Stimulated activated CD4-positive, alpha-beta T cell treated with anti-CD3 and anti-CD28 coated beads, Interleukin-4, amount 100 ng/mL, for 48 hours (primary cell): ENCODE data around the gene CTNS.

ENCODE experiments used
- DNase-seq, 2 donors: peaks; one replicate each; pipeline ENCODE4 v3.0.0-alpha.2; 2020; ENCODE audit warnings: low read depth in 2 of 2

The CTNS gene

GRCh38 chr17:3658784-3659449 is 22.4 kb downstream of the CTNS start:
- DNase-seq: no peak

DNA sequence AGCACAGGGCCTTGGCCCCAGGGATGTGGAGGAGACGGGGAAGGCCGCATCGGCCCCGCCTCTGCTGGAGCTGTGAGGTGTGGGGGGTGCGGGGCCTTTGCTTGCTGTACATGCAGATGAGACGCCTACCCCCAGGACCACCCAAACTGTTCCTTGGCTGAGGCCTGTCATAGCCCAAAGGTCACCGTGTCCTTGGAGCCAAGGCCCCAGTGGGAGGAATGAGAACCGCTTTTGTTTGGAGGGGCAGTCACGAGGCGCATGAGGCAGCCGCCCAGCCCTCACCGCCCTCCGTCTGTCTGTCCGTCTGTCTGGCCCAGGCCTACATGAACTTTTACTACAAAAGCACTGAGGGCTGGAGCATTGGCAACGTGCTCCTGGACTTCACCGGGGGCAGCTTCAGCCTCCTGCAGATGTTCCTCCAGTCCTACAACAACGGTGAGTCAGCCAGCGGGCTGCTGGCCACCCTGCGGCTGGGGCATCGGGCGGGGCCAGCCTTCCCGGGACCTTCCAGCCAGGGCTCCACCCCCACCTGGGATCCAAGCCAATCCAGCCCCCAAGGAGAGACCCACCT is 23.1 kb downstream of the CTNS start:
- no peak for DNase-seq

DNA sequence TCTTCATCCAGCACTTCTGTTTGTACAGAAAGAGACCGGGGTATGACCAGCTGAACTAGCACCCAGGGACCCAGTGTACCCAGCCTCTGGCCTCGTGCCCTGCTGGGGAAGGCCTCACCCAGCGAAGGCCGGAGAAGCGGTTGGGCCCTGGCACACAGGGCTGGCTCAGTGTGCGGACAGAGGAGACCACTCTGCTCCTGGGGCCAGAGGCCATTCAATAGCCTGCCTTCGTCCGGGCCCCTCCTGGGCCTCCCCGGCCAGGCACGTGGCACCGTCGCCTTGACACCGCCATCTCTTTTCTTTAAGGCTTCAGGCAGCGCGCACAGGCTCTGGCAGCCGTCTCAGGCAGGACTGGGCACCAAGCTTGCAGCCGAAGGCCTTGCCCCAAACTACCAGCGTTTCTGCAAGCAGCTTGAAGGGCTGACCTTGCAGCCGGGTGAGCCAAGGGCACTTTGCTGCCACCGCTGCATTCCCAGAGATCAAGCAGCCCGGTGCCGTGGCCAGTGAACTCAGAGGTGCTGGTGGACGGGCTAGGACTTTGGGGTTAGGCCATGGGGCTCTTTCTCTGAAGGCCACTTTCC is 23.8 kb downstream of the CTNS start:
- no peak for DNase-seq

- DNase-seq: no peak
Measured at GRCh38 chr17:3663102-3664011, 26.8 kb downstream of the CTNS start.

GRCh38 chr17:3665834-3666233 is 29.3 kb downstream of the CTNS start:
- DNase-seq: no peak

GRCh38 chr17:3666516-3666915 is 30.0 kb downstream of the CTNS start:
- no peak for DNase-seq

DNA sequence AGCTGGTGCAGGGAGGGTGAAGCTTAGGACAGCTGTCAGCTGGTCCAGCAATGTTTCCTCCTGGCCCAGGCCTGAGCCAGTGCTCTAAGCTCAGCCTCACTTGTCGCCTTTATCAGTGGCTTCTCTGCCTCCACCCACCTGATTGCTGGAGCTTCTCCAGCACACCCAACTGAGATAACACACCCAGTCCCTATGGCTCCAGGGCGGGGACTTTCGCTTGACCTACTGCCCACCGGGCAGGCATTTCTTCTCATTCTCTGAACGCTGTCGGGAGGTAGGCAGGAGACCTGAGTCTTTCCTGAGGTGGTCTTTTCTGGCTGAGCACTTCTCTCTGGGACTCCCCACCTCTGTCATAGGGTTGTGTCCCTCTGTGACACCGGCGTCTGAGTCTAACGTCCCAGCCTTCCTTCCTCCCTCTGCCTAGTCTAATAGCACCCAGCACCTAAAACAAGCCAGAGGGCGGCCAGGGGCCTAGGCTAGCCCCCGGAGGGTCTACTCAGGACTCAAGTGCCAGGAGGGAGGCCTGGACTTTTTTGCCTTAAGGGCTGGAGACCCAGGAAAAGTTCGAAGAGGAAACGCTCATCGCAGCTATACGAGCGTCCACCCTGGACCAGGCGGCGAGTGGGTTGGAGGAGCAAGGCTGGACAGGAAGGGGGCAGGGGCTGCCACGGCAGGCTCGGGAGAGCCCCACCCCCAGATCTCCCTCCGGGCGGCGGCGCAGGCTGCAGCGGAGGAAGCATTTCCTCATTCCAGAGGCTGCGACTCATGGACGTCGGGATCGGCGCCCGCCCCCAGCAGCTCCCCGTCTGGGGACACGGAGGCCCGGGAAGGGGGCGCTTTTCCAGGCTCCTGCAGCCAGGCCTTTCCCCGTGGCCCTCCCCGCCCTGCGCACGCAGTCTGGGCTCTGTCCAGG is 31.1 kb downstream of the CTNS start:
- no peak for DNase-seq

DNA sequence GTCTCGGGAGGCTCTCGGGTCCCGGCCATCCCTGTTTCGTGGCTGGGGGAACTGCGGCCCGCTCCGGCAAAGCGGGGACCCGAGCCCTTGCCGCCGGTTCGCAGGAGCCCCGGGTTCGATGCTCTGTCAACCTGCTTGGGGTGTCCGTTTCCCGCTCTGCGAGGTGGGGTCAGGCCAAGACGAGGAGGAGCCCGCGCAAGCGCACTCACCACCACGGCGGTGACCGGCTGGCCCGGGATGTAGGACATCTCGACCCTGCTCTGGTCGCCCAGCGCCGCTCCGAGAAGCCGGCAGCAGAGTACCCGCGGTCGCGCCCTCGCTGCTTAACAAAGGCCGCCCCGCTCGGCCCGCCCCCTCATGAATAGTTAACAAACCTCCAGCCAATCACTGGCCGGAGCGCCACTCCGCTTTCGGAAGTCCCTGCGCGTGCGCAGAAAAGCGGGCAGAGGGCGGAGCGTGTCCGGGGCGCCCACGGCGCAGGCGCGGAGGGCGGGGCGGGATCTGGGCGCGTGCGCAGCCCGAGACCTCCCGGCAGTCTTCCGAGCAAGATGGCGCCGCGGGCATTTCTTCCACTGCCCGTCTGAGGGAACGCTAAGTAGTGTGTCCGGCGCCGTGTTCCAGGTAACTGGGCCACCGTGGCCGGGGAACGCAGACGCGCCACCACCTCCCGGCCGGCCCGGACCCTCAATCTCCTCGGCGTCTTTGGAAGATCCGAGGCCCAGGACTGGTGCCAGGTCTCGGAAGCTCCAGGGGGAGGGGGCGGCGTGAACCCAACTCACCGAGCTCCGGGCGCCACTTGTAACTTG is 31.9 kb downstream of the CTNS start, which contains the start of the genes EMC6 and TAX1BP3:
Gene EMC6 (plus strand): TSS at position 534 of the 806 bp plus-strand sequence. CDS start 335 bp downstream, outside the sequence.
Gene TAX1BP3 (minus strand): TSS at position 300 of the 806 bp plus-strand sequence. CDS start 52 bp downstream, at position 248.
- peak; percentile 98 for DNase-seq

GRCh38 chr17:3669085-3669347 is 32.5 kb downstream of the CTNS start:
- DNase-seq: no peak

DNA sequence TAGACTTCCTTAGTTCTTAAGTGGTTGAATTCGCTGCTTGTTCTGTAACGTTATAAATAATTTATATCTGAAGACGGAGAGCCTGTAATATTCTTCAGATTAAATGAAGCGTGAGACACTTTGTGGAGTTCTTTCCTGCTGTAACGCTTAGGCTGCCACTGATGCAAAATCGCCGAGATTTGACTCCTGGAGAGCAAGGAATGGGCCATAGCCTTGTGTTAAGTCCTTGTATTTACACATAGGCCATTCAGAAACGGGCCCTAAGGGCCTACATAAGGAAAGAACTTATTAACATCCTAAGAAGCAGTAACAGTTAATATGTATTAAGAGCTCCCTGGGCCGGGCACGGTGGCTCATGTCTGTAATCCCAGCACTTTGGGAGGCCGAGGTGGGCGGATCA is 33.0 kb downstream of the CTNS start:
- DNase-seq: no peak

DNA sequence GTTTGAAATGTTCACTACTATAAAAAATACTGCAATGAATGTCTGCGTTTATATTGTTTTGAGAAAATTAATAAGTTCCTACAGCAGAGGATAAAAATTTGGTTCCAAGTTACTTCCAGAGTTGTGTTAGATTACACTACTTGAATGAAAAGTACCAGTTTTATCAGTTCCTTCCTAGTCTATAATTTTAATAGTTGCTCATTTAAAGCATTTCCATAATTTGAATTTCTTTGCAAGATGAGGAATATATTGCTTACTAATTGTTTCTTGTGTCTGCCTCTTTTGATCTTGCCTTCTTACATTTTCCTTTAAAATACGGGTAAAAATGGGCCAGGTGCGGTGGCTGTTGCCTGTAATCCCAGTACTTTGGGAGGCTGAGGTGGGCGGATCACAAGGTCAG is 36.0 kb downstream of the CTNS start:
- DNase-seq: no peak

DNA sequence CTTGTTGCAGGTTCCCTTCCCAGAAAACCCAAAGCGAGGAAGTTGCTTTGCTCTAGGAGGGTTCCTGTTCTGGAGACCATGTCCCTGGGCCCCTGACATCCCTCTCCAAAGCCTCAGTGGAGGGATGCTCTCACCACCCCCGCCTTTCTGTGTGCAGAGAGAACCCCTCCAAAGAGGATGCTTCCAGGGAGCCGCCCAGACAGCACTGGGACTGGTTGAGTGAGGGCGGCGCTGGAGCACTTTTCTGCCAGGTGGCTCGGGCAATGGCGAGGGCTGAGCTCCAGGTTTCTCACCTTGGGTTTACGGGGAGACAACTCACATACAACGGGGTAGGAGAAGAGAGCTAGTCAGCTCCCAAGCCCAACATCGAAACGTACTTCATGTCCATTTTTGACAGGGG is 39.3 kb downstream of the CTNS start:
- no peak for DNase-seq

DNA sequence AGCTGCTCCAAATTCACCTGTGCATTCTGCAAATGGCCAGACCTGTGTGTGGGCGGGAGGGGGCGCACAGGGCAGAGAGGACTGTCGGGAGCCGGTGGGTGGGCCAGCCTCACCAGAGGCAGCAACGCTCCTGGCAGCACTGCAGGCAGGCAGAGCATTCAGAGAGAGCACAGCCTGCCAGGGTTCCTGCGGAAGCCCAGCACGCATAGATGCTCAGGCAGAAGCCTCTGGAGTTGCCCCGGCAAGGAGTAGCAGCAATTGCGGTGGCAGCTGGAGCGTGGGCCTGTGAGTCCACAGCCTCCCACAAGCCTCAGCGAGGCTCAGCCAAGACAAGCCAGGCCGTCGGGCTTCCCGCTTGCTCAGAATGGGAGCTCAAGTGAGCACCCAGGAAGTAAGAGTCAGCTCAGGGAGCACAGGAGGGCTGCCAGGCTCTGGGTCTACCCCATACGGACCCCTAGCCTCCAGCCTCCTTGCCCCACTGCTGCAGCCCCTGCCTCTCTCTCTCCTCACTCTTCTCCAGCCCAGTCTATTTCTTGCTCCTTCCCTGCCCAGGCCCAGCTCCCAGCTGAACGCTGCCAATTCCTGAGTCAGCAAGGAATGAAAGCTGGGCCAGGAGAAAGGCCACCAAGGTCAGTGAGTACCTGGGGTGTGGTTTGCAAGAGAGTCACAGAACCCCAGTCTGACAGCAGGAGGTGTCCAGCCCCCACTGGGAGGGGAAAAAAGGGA is 41.7 kb downstream of the CTNS start:
- no peak for DNase-seq

GRCh38 chr17:3678821-3679530 is 42.4 kb downstream of the CTNS start:
- DNase-seq: no peak

- no peak for DNase-seq
Measured at GRCh38 chr17:3679531-3680126, 43.1 kb downstream of the CTNS start.

GRCh38 chr17:3681057-3681456 is 44.5 kb downstream of the CTNS start:
- DNase-seq: no peak

- no peak for DNase-seq
Measured at GRCh38 chr17:3681565-3681964, 45.0 kb downstream of the CTNS start.

DNA sequence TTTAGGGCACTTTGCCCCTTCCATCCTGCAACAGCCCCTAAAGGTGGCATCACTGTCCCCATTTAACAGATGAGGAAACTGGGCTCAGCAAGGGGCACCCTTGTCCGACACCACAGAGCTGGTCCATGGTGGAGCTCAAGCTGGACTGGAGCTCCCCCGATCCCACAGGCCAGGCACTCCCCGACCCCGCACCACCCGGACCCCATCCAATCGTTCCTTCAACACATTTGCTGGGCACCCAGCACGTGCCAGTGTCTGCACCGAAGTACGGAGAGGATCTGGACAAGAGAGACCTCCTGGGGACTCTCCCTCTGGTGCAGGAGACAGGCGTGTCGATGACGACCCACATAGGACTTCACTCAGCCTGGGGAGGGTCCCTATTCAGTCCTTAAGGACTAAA is 45.5 kb downstream of the CTNS start:
- no peak for DNase-seq

- DNase-seq: peak; percentile 37 to 53
Measured at GRCh38 chr17:3683054-3683511, 46.5 kb downstream of the CTNS start.
